Activated T-helper 17 cell treated with anti-CD3 and anti-CD28 coated beads, Interleukin-2, amount 50 U/mL, for 72 hours (primary cell): ENCODE measurements around the gene COL12A1. TPM values are rescaled to one million over a fixed set of nuclear protein-coding genes. Genes with fewer than 3 reads are reported as not detected.

ENCODE experiments used
- ATAC-seq: fragments of 150-1000 bp; cut with Tn5 transposase; replicated peaks from 2 replicates; pipeline ENCODE4 v1.10.0; 2021; ENCODE audit warnings: mild to moderate bottlenecking, moderate library complexity
- H3K27ac Mint-ChIP-seq: one replicate; pipeline ENCODE4 v1.8.0; 2022; ENCODE audit warnings: mixed read lengths
- H3K27me3 Mint-ChIP-seq: one replicate; pipeline ENCODE4 v1.8.0; 2022; ENCODE audit warnings: mixed read lengths
- H3K36me3 Mint-ChIP-seq: one replicate; pipeline ENCODE4 v1.8.0; 2022; ENCODE audit warnings: low read depth, mild to moderate bottlenecking, mixed read lengths
- H3K4me1 Mint-ChIP-seq: one replicate; pipeline ENCODE4 v1.8.0; 2022; ENCODE audit warnings: mixed read lengths
- H3K4me3 Mint-ChIP-seq: one replicate; pipeline ENCODE4 v1.8.0; 2022; ENCODE audit warnings: mild to moderate bottlenecking, mixed read lengths
- H3K9me3 Mint-ChIP-seq: one replicate; pipeline ENCODE4 v1.8.0; 2022; ENCODE audit warnings: mixed read lengths
- total RNA-seq, 2 donors: library from RNA; stranded (reverse); gene quantifications; one replicate each; pipeline ENCODE4 v1.2.3, GENCODE V29; 2022

The COL12A1 gene
- total RNA-seq, 2 donors from 2014 or later: not detected

GRCh38 chr6:75222261-75222660, 16.4 kb upstream of the COL12A1 start:
- ATAC-seq: no peak
- peaks cover 23% of the 10 kb centered on the region for H3K27me3 Mint-ChIP-seq
- no peak overlapping the region for H3K27ac Mint-ChIP-seq
- no peaks in the 10 kb centered on the region for H3K36me3 Mint-ChIP-seq
- peaks cover 3% of the 10 kb centered on the region for H3K4me1 Mint-ChIP-seq
- no peaks in the 10 kb centered on the region for H3K9me3 Mint-ChIP-seq
- no peak overlapping the region for H3K4me3 Mint-ChIP-seq

DNA sequence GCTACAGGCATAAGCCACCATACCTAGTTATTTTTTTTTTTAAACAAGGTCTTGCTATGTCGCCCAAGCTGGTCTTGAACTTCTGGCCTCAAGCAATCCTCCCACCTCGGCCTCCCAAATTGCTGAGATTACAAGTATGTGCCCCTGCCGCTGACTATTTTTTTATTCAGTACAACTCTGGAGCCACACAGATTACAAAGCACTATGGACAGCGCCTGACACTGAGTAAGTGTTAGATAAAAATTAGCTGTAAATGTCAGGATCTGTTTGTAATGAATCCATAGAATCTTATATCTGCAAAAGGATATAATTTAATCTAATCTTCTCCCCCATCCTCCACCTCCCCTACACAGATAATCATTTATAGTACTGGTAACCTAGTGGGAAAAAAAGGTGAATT, 15.3 kb upstream of the COL12A1 start:
- H3K27me3 Mint-ChIP-seq: peaks cover 30% of the 10 kb centered on the region
- no peak overlapping the region for H3K4me3 Mint-ChIP-seq
- no peak overlapping the region for H3K27ac Mint-ChIP-seq
- peaks cover 5% of the 10 kb centered on the region for H3K4me1 Mint-ChIP-seq
- no peaks in the 10 kb centered on the region for H3K9me3 Mint-ChIP-seq
- no peaks in the 10 kb centered on the region for H3K36me3 Mint-ChIP-seq
- no peak for ATAC-seq

GRCh38 chr6:75220357-75220756, 14.5 kb upstream of the COL12A1 start:
- H3K27ac Mint-ChIP-seq: no peak overlapping the region
- H3K27me3 Mint-ChIP-seq: peaks cover 30% of the 10 kb centered on the region
- H3K9me3 Mint-ChIP-seq: no peaks in the 10 kb centered on the region
- H3K36me3 Mint-ChIP-seq: no peaks in the 10 kb centered on the region
- peaks cover 5% of the 10 kb centered on the region for H3K4me1 Mint-ChIP-seq
- no peak overlapping the region for H3K4me3 Mint-ChIP-seq
- no peak for ATAC-seq

DNA sequence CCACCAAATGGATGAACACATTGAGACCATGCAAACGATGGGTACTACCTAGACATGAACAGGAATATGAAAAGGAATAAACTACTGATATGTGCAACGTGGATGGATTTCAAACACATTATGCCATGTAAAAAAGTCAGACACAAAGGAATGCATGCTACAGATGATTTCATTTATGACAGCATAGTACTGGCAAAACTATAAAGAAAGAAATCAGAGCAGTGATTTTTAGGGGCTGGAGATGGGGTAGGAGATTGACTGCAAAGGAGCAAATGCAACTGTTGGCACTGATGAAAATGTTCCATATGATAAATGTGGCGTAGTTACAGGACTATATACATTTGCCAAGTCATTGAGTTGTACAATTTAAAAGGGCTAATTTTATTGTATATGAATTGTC, 13.4 kb upstream of the COL12A1 start:
- peaks cover 5% of the 10 kb centered on the region for H3K4me1 Mint-ChIP-seq
- no peaks in the 10 kb centered on the region for H3K9me3 Mint-ChIP-seq
- no peak for ATAC-seq
- no peak overlapping the region for H3K27ac Mint-ChIP-seq
- H3K36me3 Mint-ChIP-seq: no peaks in the 10 kb centered on the region
- peaks cover 29% of the 10 kb centered on the region for H3K27me3 Mint-ChIP-seq
- no peak overlapping the region for H3K4me3 Mint-ChIP-seq

GRCh38 chr6:75217193-75217592, 11.3 kb upstream of the COL12A1 start:
- H3K4me3 Mint-ChIP-seq: peak overlapping the region; percentile 33
- H3K27me3 Mint-ChIP-seq: peaks cover 25% of the 10 kb centered on the region
- peak; percentile 73 for ATAC-seq
- no peaks in the 10 kb centered on the region for H3K36me3 Mint-ChIP-seq
- H3K4me1 Mint-ChIP-seq: peaks cover 5% of the 10 kb centered on the region
- H3K9me3 Mint-ChIP-seq: no peaks in the 10 kb centered on the region
- H3K27ac Mint-ChIP-seq: peak overlapping the region; percentile 35

DNA sequence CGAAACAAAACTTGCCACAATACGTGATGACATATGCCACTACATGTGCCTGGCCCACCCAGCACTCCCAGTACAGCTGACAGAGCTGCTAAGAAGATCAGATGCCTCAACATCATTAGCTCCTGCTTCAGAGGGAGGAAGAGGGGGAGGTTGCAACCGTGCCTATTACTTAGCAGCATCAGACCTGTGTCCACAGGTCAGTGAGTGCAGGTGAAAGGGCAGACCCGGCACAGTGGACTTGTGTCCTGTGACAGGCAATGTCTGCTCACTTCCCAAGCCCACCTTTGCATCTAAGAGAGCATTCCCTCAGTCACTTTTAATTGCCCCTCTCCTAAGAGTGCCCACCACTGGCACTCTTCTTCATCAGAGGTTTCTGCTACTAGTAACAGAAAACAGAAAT, 9.4 kb upstream of the COL12A1 start:
- ATAC-seq: no peak
- Mint-ChIP-seq H3K27ac (no peak overlapping the region), H3K36me3 (no peaks in the 10 kb centered on the region), H3K4me3 (no peak overlapping the region), H3K4me1 (peaks cover 5% of the 10 kb centered on the region), H3K9me3 (no peaks in the 10 kb centered on the region), H3K27me3 (peaks cover 34% of the 10 kb centered on the region)

DNA sequence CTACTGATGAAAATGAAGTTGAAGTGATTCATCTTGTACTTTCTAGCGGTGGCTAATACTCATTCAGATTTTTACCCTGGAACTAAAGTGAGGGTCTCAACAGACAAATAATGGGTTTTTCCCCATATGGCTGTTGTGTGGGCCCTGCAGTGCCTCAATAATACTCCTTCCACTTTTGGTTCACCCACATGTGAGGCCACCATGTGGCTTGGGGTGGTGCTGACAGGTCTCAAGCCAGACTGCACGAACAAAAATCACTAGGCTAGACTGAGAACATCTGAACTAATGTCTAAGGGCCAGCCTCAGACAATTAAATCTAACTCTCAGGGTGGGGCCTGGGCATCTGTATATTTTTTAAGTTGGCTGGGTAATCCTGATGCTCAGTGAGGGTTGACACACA, 7.9 kb upstream of the COL12A1 start:
- Mint-ChIP-seq H3K9me3 (no peaks in the 10 kb centered on the region), H3K4me3 (no peak overlapping the region), H3K27me3 (peaks cover 34% of the 10 kb centered on the region), H3K4me1 (peaks cover 10% of the 10 kb centered on the region), H3K27ac (no peak overlapping the region), H3K36me3 (no peaks in the 10 kb centered on the region)
- ATAC-seq: no peak

GRCh38 chr6:75213112-75213511, 7.3 kb upstream of the COL12A1 start:
- H3K4me1 Mint-ChIP-seq: peaks cover 13% of the 10 kb centered on the region
- no peak overlapping the region for H3K27ac Mint-ChIP-seq
- no peaks in the 10 kb centered on the region for H3K36me3 Mint-ChIP-seq
- no peak for ATAC-seq
- H3K4me3 Mint-ChIP-seq: no peak overlapping the region
- no peaks in the 10 kb centered on the region for H3K9me3 Mint-ChIP-seq
- H3K27me3 Mint-ChIP-seq: peaks cover 39% of the 10 kb centered on the region

DNA sequence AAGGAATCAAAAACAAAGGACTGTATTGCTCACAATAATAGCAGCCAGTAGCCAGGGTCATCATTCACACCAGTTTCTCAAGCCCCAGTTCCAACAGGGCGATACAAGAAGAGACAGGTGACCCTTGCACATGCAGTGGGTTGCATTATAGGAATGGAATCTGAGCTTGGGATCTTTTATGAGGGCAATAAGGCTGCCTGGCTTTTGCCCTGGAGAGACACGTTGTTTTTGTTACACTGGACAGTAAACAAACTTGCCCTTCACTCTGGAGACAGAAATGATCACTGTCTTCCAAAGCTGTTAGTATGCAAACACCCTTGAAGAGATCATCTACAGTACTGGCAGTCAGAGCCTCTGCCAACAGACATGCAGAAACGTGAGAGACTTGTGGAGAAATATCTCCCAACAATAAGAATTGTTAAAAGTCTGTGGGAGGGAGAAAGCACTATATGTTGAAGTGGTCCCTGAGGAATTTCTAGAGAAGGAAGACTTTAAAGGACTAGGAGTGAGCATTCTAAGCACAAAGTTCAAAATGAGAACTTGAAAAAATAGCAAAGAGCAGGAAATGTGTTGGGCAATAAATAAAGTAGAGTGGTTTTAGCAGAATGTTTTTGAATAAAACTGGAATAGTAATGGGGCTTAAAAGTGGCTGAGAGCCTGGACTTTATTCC, 6.2 kb upstream of the COL12A1 start:
- peaks cover 41% of the 10 kb centered on the region for H3K27me3 Mint-ChIP-seq
- peaks cover 16% of the 10 kb centered on the region for H3K4me1 Mint-ChIP-seq
- H3K4me3 Mint-ChIP-seq: no peak overlapping the region
- no peak overlapping the region for H3K27ac Mint-ChIP-seq
- no peaks in the 10 kb centered on the region for H3K36me3 Mint-ChIP-seq
- no peaks in the 10 kb centered on the region for H3K9me3 Mint-ChIP-seq
- ATAC-seq: no peak

GRCh38 chr6:75210885-75211739, 5.3 kb upstream of the COL12A1 start:
- Mint-ChIP-seq H3K27ac (no peak overlapping the region), H3K4me1 (peaks cover 18% of the 10 kb centered on the region), H3K9me3 (no peaks in the 10 kb centered on the region), H3K27me3 (peaks cover 45% of the 10 kb centered on the region), H3K36me3 (no peaks in the 10 kb centered on the region), H3K4me3 (no peak overlapping the region)
- ATAC-seq: peak; percentile 37

DNA sequence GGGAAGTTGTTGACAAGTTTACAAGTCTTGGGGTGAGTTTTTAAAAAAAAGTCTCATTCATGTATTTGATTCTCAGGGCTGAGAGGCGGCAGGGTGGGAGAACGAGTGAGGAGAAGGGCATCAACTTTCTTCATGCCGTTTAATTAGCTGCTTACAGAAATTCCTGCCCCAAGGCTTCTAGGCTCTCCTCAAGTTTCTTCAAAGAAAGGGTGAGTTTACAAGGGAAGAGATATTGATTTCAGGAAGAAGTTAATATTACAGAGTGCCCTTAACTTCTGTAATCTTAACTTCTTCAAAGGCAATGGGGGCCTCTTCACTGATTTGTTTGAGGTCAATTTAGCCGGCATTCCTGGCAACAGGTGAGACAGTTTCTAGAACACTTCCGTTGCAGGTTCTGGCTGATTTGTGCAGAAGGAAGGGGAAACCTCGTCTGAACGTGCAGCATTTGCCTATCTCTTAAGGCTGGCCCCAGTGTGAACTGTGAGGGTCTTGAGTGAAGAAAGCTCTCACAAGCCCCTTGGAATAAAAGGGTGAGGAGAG, 3.4 kb upstream of the COL12A1 start:
- peaks cover 6% of the 10 kb centered on the region for H3K36me3 Mint-ChIP-seq
- peak overlapping the region; percentile 75 for H3K4me3 Mint-ChIP-seq
- H3K4me1 Mint-ChIP-seq: peaks cover 25% of the 10 kb centered on the region
- H3K27ac Mint-ChIP-seq: no peak overlapping the region
- no peak for ATAC-seq
- H3K9me3 Mint-ChIP-seq: no peaks in the 10 kb centered on the region
- H3K27me3 Mint-ChIP-seq: peaks cover 58% of the 10 kb centered on the region

DNA sequence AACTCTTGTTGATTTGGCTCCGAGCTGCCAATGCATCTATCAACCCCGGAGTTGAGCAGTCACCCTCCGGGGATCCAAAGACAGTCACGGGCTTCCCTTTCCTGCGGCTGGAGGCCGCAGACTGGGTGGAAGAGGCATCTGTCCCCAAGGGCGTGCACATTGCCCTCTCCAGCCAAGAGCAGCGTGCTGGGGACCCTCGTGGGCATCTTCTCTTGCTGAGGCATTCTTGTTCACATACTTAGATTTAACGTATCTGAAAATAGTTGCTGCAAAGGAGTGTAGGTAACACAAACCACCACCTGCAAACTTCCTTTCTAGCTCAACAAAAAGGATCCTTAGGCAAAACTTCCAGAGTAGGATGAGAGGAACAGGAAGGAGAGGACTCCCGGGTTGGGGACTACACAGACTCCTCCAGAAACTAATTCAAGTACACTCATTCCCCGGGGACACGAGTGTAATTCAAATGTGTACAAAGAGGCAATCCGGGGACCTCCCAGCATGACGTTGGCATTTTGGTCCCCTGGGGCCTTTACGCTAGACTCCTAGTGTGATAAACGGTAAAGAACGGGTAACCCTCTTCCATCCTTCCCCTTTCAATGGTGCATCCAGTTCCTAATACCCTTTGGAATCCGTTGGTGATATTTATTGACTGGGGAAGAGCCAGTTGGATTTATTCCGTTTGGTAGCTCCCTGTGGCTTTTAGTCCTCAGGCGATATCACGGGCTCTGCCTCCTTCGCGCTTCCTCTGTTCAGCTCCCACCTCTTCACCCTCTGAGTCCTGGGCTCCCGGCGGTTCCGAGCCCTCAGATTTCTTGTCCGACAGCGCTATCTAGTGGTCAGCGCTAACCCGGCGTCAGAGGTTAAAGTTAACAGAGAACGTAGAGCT, 2.7 kb upstream of the COL12A1 start:
- Mint-ChIP-seq H3K9me3 (no peaks in the 10 kb centered on the region), H3K36me3 (peaks cover 6% of the 10 kb centered on the region), H3K27me3 (peaks cover 65% of the 10 kb centered on the region), H3K27ac (no peak overlapping the region), H3K4me3 (peak overlapping the region; percentile 75), H3K4me1 (peaks cover 25% of the 10 kb centered on the region)
- ATAC-seq: peak; percentile 83

GRCh38 chr6:75206576-75207342, 906 bp upstream of the COL12A1 start:
- H3K36me3 Mint-ChIP-seq: peaks cover 6% of the 10 kb centered on the region
- no peaks in the 10 kb centered on the region for H3K9me3 Mint-ChIP-seq
- H3K27me3 Mint-ChIP-seq: peaks cover 73% of the 10 kb centered on the region
- no peak overlapping the region for H3K27ac Mint-ChIP-seq
- H3K4me1 Mint-ChIP-seq: peaks cover 25% of the 10 kb centered on the region
- H3K4me3 Mint-ChIP-seq: peak overlapping the region; percentile 75
- ATAC-seq: no peak
